Fibroblast of lung (primary cell): Measurements from ENCODE around the gene DAPK3. TPM values are rescaled to one million over a fixed set of nuclear protein-coding genes. Genes with fewer than 3 reads are reported as not detected.
A peak's percentile ranks its signal among the peaks of the same experiment; 100 is the strongest.

ENCODE experiments used
- DNase-seq, 2 donors: peaks; one replicate each; pipeline versions ENCODE4 v3.0.0 to v3.0.0-alpha.2; 2010; ENCODE audit warnings: low read depth in 2 of 2
- H2AFZ ChIP-seq: 2 replicates; pipeline ENCODE4 v1.5.1; 2012; ENCODE audit warnings: low read length, control low read depth, inconsistent platforms
- H3K27ac ChIP-seq: 2 replicates; pipeline ENCODE4 v1.5.1; 2011; ENCODE audit warnings: low read length, control low read depth; ENCODE audit not compliant: insufficient read depth
- H3K27me3 ChIP-seq: 2 replicates; pipeline ENCODE4 v1.5.1; 2011; ENCODE audit warnings: mild to moderate bottlenecking, low read length; ENCODE audit not compliant: control insufficient read depth, insufficient read depth
- H3K36me3 ChIP-seq: 2 replicates; pipeline ENCODE4 v1.5.1; 2011; ENCODE audit warnings: low read length; ENCODE audit not compliant: control insufficient read depth, insufficient read depth
- H3K4me1 ChIP-seq: 2 replicates; pipeline ENCODE4 v1.5.1; 2011; ENCODE audit warnings: low read length; ENCODE audit not compliant: control insufficient read depth, insufficient read depth; ENCODE audit errors: extremely low read depth
- H3K4me2 ChIP-seq: 2 replicates; pipeline ENCODE4 v1.5.1; 2011; ENCODE audit warnings: low read length, control low read depth; ENCODE audit not compliant: insufficient read depth; ENCODE audit errors: extremely low read depth
- H3K4me3 ChIP-seq, 4 experiments: fragments of 200-600 bp in 1 of 4; sonication (generic) in 1 of 4; replicated peaks in 1 of 4; 2 replicates each; pipeline ENCODE4 v1.5.1; 2011 to 2016; ENCODE audit warnings: low read length in 4 of 4, low read depth in 3 of 4, mild to moderate bottlenecking in 3 of 4, control low read depth in 2 of 4, inconsistent platforms in 1 of 4, mixed read lengths in 1 of 4; ENCODE audit not compliant: insufficient read depth in 1 of 4; ENCODE audit errors: control extremely low read depth in 1 of 4
- H3K79me2 ChIP-seq: 2 replicates; pipeline ENCODE4 v1.5.1; 2012; ENCODE audit warnings: mild to moderate bottlenecking, low read length, inconsistent platforms; ENCODE audit not compliant: control insufficient read depth, insufficient read depth
- H3K9ac ChIP-seq: 2 replicates; pipeline ENCODE4 v1.5.1; 2011; ENCODE audit warnings: mild to moderate bottlenecking, low read length, control low read depth; ENCODE audit not compliant: insufficient read depth
- H3K9me3 ChIP-seq: 2 replicates; pipeline ENCODE4 v1.5.1; 2012; ENCODE audit warnings: low read depth, low read length; ENCODE audit not compliant: control insufficient read depth, insufficient read depth
- H4K20me1 ChIP-seq: 2 replicates; pipeline ENCODE4 v1.5.1; 2011; ENCODE audit warnings: low read length; ENCODE audit not compliant: control insufficient read depth, insufficient read depth; ENCODE audit errors: extremely low read depth
- EZH2 ChIP-seq: IDR thresholded peaks from 2 replicates; pipeline ENCODE4 v1.5.1; 2012; ENCODE audit warnings: low read length, control low read depth, mild to moderate bottlenecking; ENCODE audit errors: missing control alignments
- polyA plus RNA-seq, 2 donors: library from polyadenylated mRNA; depleted of rRNA in 1 of 2; stranded (reverse) in 1 of 2; unstranded in 1 of 2; fragments of >200 nt; gene quantifications; 2 replicates each; pipeline ENCODE4 v1.2.1, GENCODE V29; 2011 to 2012; ENCODE audit warnings: missing spikeins in 1 of 2
- total RNA-seq: library from RNA; depleted of rRNA; stranded (reverse); fragments of >200 nt; gene quantifications from 2 replicates; pipeline ENCODE4 v1.2.1, GENCODE V29; 2014
- TF ChIP-seq, protein P1 (sequence below), 2 donors: IDR thresholded peaks in 1 of 2; conservative IDR thresholded peaks in 1 of 2; 1 replicate in 1 of 2; 2 replicates in 1 of 2; pipeline ENCODE4 v1.5.1; 2011 to 2012; ENCODE audit warnings: low read length in 2 of 2, control low read depth in 1 of 2, inconsistent platforms in 1 of 2, low read depth in 1 of 2, mild to moderate bottlenecking in 1 of 2

The DAPK3 gene
- total and polyA plus RNA-seq, 2 donors (not counting 1 experiment from before 2014, with no cell fraction given): 69.8 to 114 TPM

DNA sequence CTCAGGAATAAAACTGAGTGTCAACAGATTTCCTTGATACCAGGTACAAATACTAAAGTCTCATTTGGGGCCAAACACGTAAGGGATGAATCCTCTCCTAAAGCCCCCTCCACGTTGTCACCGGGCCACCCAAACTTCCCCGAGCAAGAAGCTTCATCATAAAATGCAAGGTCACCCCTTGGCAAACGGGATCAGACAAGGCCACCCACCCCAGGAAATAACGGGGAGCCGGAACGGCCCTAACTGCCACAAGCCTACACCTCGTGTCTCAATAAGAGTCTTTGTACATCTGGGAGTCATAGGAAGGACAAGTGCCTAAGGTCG lies 13.6 kb upstream of the DAPK3 start:
- peaks cover 57% of the 10 kb centered on the region for H3K79me2 ChIP-seq

DNA sequence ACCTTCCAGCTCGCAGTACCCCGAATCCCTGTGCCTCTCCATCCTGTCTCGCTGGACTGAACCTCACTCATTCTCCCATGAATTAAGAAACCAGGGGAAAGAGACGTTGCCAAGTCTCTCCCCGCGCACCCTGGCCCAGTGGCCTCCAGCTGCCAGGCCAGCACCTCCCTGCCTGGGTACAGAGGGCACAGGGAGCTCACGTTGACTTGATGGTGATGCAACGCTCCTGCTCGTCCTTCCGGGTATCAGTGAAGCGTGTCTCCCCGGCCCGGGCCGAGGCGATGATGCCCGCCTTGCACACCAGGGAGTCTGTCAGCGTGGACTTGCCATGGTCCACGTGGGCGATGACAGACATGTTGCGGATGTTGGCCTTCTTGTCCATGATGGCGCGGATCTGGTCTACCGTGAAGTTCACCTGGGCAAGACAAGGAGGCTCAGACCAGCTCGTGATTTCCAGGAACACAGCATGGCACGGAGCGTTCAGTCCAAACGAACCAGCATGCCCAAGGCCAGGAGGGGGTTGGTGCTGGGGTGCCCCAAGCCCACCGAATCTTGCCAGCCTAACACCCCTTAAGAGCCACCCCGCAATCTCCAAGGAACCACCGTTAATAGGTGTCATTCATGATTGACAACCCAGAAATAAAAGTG lies 13.2 kb upstream of the DAPK3 start:
- peak; percentile 36 to 60 for DNase-seq
- no peaks in the 10 kb centered on the region for H3K27me3 ChIP-seq
- peak overlapping the region; percentile 44 for H3K4me2 ChIP-seq
- peak overlapping the region; percentile 94 for H3K27ac ChIP-seq
- peaks cover 9% of the 10 kb centered on the region for H4K20me1 ChIP-seq
- H3K4me1 ChIP-seq: peaks cover 22% of the 10 kb centered on the region
- H2AFZ ChIP-seq: no peak overlapping the region
- no peaks in the 10 kb centered on the region for H3K9me3 ChIP-seq
- H3K4me3 ChIP-seq: peak overlapping the region; percentile 82 to 99 (median 94)
- peaks cover 62% of the 10 kb centered on the region for H3K79me2 ChIP-seq
- H3K9ac ChIP-seq: peak overlapping the region; percentile 94
- peaks cover 52% of the 10 kb centered on the region for H3K36me3 ChIP-seq
- TF ChIP-seq EZH2: no peak
- TF ChIP-seq, protein P1, sequence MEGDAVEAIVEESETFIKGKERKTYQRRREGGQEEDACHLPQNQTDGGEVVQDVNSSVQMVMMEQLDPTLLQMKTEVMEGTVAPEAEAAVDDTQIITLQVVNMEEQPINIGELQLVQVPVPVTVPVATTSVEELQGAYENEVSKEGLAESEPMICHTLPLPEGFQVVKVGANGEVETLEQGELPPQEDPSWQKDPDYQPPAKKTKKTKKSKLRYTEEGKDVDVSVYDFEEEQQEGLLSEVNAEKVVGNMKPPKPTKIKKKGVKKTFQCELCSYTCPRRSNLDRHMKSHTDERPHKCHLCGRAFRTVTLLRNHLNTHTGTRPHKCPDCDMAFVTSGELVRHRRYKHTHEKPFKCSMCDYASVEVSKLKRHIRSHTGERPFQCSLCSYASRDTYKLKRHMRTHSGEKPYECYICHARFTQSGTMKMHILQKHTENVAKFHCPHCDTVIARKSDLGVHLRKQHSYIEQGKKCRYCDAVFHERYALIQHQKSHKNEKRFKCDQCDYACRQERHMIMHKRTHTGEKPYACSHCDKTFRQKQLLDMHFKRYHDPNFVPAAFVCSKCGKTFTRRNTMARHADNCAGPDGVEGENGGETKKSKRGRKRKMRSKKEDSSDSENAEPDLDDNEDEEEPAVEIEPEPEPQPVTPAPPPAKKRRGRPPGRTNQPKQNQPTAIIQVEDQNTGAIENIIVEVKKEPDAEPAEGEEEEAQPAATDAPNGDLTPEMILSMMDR (conservative IDR thresholded peaks at IDR 0.05 in 1 of 2, IDR thresholded peaks at IDR 0.05 in 1 of 2; ENCODE audit: low read depth in 1 of 2, low read length in 2 of 2): no peak

More for the DNA sequence above, 13.6 kb upstream of the DAPK3 start:
- Histone ChIP-seq H3K4me1 (peaks cover 22% of the 10 kb centered on the region), H3K9me3 (no peaks in the 10 kb centered on the region), H3K4me2 (peak overlapping the region; percentile 44), H3K27ac (peak overlapping the region; percentile 94), H3K9ac (peak overlapping the region; percentile 94), H3K27me3 (no peaks in the 10 kb centered on the region), H3K36me3 (peaks cover 47% of the 10 kb centered on the region), H4K20me1 (peaks cover 9% of the 10 kb centered on the region), H3K4me3 (peak overlapping the region; percentile 82 to 99 (median 94)), H2AFZ (no peak overlapping the region)
- TF ChIP-seq, protein P1 (conservative IDR thresholded peaks at IDR 0.05 in 1 of 2, IDR thresholded peaks at IDR 0.05 in 1 of 2; ENCODE audit: low read depth in 1 of 2, low read length in 2 of 2): no peak
- TF ChIP-seq EZH2: no peak
- no peak for DNase-seq

DNA sequence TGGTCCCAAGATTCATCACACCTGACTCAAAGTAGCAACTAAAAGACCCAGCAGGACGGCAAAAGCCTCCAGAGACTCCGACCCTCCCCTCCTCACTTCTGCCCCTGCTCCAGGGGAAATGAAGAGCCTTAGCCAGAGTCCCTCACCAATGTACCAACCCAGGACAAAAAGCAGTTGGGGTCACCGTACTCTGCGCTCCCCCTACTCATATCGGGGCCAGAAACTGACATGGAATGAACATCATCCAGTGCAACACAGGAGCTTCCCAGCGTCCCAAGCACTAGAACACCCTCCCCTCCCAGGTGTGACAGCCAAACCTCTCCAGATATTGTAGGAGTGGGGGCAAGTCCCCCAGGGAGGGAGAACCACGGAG lies 12.6 kb upstream of the DAPK3 start:
- Histone ChIP-seq H3K9ac (peak overlapping the region; percentile 94), H2AFZ (no peak overlapping the region), H3K27ac (peak overlapping the region; percentile 94), H3K79me2 (peaks cover 66% of the 10 kb centered on the region), H3K9me3 (no peaks in the 10 kb centered on the region), H3K4me2 (peak overlapping the region; percentile 44), H3K4me3 (peak overlapping the region; percentile 82 to 99 (median 94)), H4K20me1 (peaks cover 9% of the 10 kb centered on the region), H3K27me3 (no peaks in the 10 kb centered on the region), H3K36me3 (peaks cover 54% of the 10 kb centered on the region), H3K4me1 (peaks cover 22% of the 10 kb centered on the region)
- no peak for DNase-seq
- TF ChIP-seq EZH2: no peak
- TF ChIP-seq, protein P1 (conservative IDR thresholded peaks at IDR 0.05 in 1 of 2, IDR thresholded peaks at IDR 0.05 in 1 of 2; ENCODE audit: low read depth in 1 of 2, low read length in 2 of 2): no peak
